Measurements from ENCODE around the gene AHCYL2.

GRCh38 chr7:129308047-129308446, 83.2 kb downstream of the AHCYL2 start:
- TF ChIP-seq CBX8 (IDR thresholded peaks at IDR 0.05; ENCODE audit: borderline replicate concordance, low read depth, low read length) (no peak), CTCF (IDR thresholded peaks at IDR 0.05; ENCODE audit: control extremely low read depth in 1 of 3, insufficient read depth in 1 of 3, low read depth in 1 of 3, low read length in 3 of 3) (no peak), POLR2A (IDR thresholded peaks at IDR 0.05; ENCODE audit: control extremely low read depth in 1 of 2, low read depth in 2 of 2, low read length in 2 of 2) (no peak), EZH2 (IDR thresholded peaks at IDR 0.05; ENCODE audit: low read depth, low read length, severe bottlenecking) (no peak), POLR2AphosphoS5 (IDR thresholded peaks at IDR 0.05; ENCODE audit: low read depth, low read length) (no peak), TAF1 (IDR thresholded peaks at IDR 0.05; ENCODE audit: low read depth, low read length) (no peak), FOSL1 (IDR thresholded peaks at IDR 0.05; ENCODE audit: insufficient read depth, low read depth, low read length) (no peak), SP1 (IDR thresholded peaks at IDR 0.05; ENCODE audit: low read depth, low read length) (no peak)
